Loucy (cell line): Measurements from ENCODE around the gene CCBE1.

Source experiments
- H2AFZ ChIP-seq: fragments of 200-600 bp; sonication (generic); 2 replicates; pipeline ENCODE4 v1.6.0; 2016; ENCODE audit warnings: antibody characterized with exemption, mild to moderate bottlenecking, low read length, moderate library complexity
- H3F3A ChIP-seq: fragments of 200-600 bp; 2 replicates; pipeline ENCODE4 v1.6.0; 2016; ENCODE audit warnings: antibody characterized with exemption, low read depth, mild to moderate bottlenecking
- H3K27me3 ChIP-seq: fragments of 200-600 bp; sonication (generic); 2 replicates; pipeline ENCODE4 v1.6.1; 2014; ENCODE audit warnings: low read length, mild to moderate bottlenecking; ENCODE audit not compliant: insufficient read depth, poor library complexity, severe bottlenecking
- H3K36me3 ChIP-seq: fragments of 200-600 bp; sonication (generic); 2 replicates; pipeline ENCODE4 v1.6.1; 2016; ENCODE audit warnings: low read length; ENCODE audit not compliant: insufficient read depth
- H3K4me1 ChIP-seq: fragments of 200-600 bp; sonication (generic); 2 replicates; pipeline ENCODE4 v1.5.1; 2014; ENCODE audit warnings: low read length, mild to moderate bottlenecking; ENCODE audit not compliant: insufficient read depth, poor library complexity, severe bottlenecking
- H3K4me2 ChIP-seq: fragments of 200-600 bp; sonication (generic); 2 replicates; pipeline ENCODE4 v1.6.0; 2014; ENCODE audit warnings: antibody characterized with exemption, low read length, low read depth, mild to moderate bottlenecking; ENCODE audit not compliant: poor library complexity, severe bottlenecking
- H3K4me3 ChIP-seq: fragments of 200-600 bp; sonication (generic); 2 replicates; pipeline ENCODE4 v1.5.1; 2014; ENCODE audit warnings: low read length, mild to moderate bottlenecking, mixed read lengths; ENCODE audit not compliant: poor library complexity, severe bottlenecking
- H3K79me2 ChIP-seq: fragments of 200-600 bp; sonication (generic); 2 replicates; pipeline ENCODE4 v1.6.1; 2014; ENCODE audit warnings: low read length; ENCODE audit not compliant: insufficient read depth
- H3K9ac ChIP-seq: fragments of 200-600 bp; sonication (generic); 2 replicates; pipeline ENCODE4 v1.6.0; 2014; ENCODE audit warnings: mild to moderate bottlenecking, low read depth, low read length, moderate library complexity; ENCODE audit not compliant: poor library complexity, severe bottlenecking
- H3K9me2 ChIP-seq: fragments of 200-600 bp; sonication (generic); replicated peaks from 2 replicates; pipeline ENCODE4 v1.6.1; 2016; ENCODE audit warnings: low read depth, low read length, mixed read lengths
- H3K9me3 ChIP-seq: fragments of 200-600 bp; sonication (generic); 2 replicates; pipeline ENCODE4 v1.6.1; 2014; ENCODE audit warnings: mild to moderate bottlenecking, antibody characterized with exemption, low read length, low read depth; ENCODE audit not compliant: insufficient read depth
- H4K20me1 ChIP-seq: fragments of 200-600 bp; sonication (generic); 2 replicates; pipeline ENCODE4 v1.6.0; 2014; ENCODE audit warnings: antibody characterized with exemption, low read length, mild to moderate bottlenecking; ENCODE audit not compliant: insufficient read depth, poor library complexity, severe bottlenecking
- CTCF ChIP-seq: fragments of 200-600 bp; sonication (generic); conservative IDR thresholded peaks from 2 replicates; pipeline ENCODE4 v1.5.1; 2014; ENCODE audit warnings: mild to moderate bottlenecking, antibody characterized with exemption, low read length
- EZH2phosphoT487 ChIP-seq: fragments of 200-600 bp; IDR thresholded peaks from 2 replicates; pipeline ENCODE4 v1.6.1; 2018; ENCODE audit warnings: antibody characterized with exemption, mild to moderate bottlenecking, moderate library complexity, borderline replicate concordance

CCBE1 gene

GRCh38 chr18:59381949-59382348 lies 315.3 kb downstream of the CCBE1 start:
- no peaks in the 10 kb centered on the region for H3K9me3 ChIP-seq
- no peaks in the 10 kb centered on the region for H3K9me2 ChIP-seq
- H3K9ac ChIP-seq: no peak overlapping the region
- no peaks in the 10 kb centered on the region for H3F3A ChIP-seq
- TF ChIP-seq CTCF (no peak), EZH2phosphoT487 (no peak)
- no peak overlapping the region for H3K4me2 ChIP-seq
- H3K4me1 ChIP-seq: no peaks in the 10 kb centered on the region
- H4K20me1 ChIP-seq: no peaks in the 10 kb centered on the region
- H3K4me3 ChIP-seq: no peak overlapping the region
- H3K27me3 ChIP-seq: no peaks in the 10 kb centered on the region
- H3K36me3 ChIP-seq: no peaks in the 10 kb centered on the region
- no peaks in the 10 kb centered on the region for H3K79me2 ChIP-seq
- no peak overlapping the region for H2AFZ ChIP-seq
